Measurements from ENCODE around the gene ZDHHC13. TPM values are rescaled to one million over a fixed set of nuclear protein-coding genes. Genes with fewer than 3 reads are reported as not detected.

The ZDHHC13 gene
- polyA plus RNA-seq, 2 of the 4 experiments (the other 2 are of a cell fraction): 17.6 to 34.3 TPM

DNA sequence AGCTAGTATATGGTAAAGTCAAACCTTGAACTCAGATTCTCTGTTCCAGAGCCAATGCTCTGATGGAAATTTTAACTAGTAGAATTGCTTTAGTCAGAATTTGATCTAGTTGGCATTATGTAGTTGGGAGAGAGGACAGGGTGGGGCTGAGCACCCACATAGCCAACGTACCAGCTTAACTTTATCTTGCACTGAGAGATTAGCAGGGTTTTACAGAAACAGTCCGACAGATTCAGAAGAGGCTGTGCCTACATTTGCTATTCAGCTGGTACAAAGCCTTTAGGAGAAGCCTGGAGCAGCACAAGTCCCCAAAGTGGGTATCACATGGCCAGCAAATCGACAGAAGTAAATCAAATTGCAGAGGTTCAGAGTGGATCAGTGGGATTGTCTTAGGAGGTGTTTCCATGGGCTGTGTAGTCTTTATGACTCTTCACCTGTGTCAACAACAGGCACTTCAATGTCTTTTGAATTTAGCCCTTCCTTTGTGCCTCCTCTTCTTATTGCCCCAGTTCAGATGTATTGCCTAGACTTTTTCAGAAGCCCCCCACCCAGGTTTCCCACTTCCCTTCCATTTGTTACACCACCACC lies 92.1 kb downstream of the ZDHHC13 start:
- TF ChIP-seq HMGXB4 (CRISPR knock-in tag; IDR thresholded peaks at IDR 0.05; ENCODE audit: borderline replicate concordance) (no peak), SMC3 (IDR thresholded peaks at IDR 0.05) (no peak), CBX2 (IDR thresholded peaks at IDR 0.05; ENCODE audit: borderline replicate concordance, low read depth) (no peak), TP53 (CRISPR knock-in tag; IDR thresholded peaks at IDR 0.05) (no peak), JUNB (IDR thresholded peaks at IDR 0.05) (no peak), MAZ (IDR thresholded peaks at IDR 0.05; ENCODE audit: borderline replicate concordance, low read depth, low read length) (no peak), CHD4 (IDR thresholded peaks at IDR 0.05; ENCODE audit: borderline replicate concordance) (no peak), BHLHE40 (IDR thresholded peaks at IDR 0.05; ENCODE audit: low read depth, low read length) (no peak), HOXA7 (CRISPR knock-in tag; IDR thresholded peaks at IDR 0.05) (no peak), HOXB13 (CRISPR knock-in tag; IDR thresholded peaks at IDR 0.05; ENCODE audit: low read depth) (no peak), HOXB5 (CRISPR knock-in tag; IDR thresholded peaks at IDR 0.05) (no peak), EHMT2 (IDR thresholded peaks at IDR 0.05; ENCODE audit: low read depth) (no peak), GATA3 (IDR thresholded peaks at IDR 0.05; ENCODE audit: borderline replicate concordance) (no peak), POLR2AphosphoS2 (conservative IDR thresholded peaks at IDR 0.05; ENCODE audit: low read length) (no peak), RFX5 (IDR thresholded peaks at IDR 0.05) (no peak), TFCP2L1 (CRISPR knock-in tag; IDR thresholded peaks at IDR 0.05) (no peak)
- DNase-seq (ENCODE audit: low read depth in 1 of 2, low spot score in 1 of 2) (no peak), FAIRE-seq (no peak), ATAC-seq (no peak; a peak in 1 of 6 replicates)
- no peak overlapping the region for H3K27ac ChIP-seq
- ChIA-PET POLR2A (no interaction called here), CTCF (interaction anchor here (0.7 kb wide), 1 partner anchor 8 kb away, joined by 3 read pairs; no protein-coding TSS in a partner anchor)
- no peak overlapping the region for H3K4me3 ChIP-seq
- WGBS (ENCODE audit: missing lambda C conversion rate): 18% methylated on average over 3 of the region's 3 CpGs
- H3K9me3 ChIP-seq: no peaks in the 10 kb centered on the region
- H3K4me1 ChIP-seq: no peaks in the 10 kb centered on the region
- H3K4me2 ChIP-seq: no peak overlapping the region

GRCh38 chr11:19209617-19210370 lies 92.8 kb downstream of the ZDHHC13 start:
- 27% methylated on average over 4 of the region's 4 CpGs for WGBS (ENCODE audit: missing lambda C conversion rate)
- FAIRE-seq (no peak), ATAC-seq (no peak), DNase-seq (ENCODE audit: low read depth in 1 of 2, low spot score in 1 of 2) (no peak)
- POLR2A ChIA-PET: no interaction called here
- CTCF ChIA-PET: no interaction called here
- no peak overlapping the region for H3K4me3 ChIP-seq
- no peak overlapping the region for H3K4me2 ChIP-seq
- TF ChIP-seq MAFK (IDR thresholded peaks at IDR 0.05; ENCODE audit: partially characterized antibody) (no peak), HOXA7 (CRISPR knock-in tag; IDR thresholded peaks at IDR 0.05) (no peak)
- H3K27ac ChIP-seq: no peak overlapping the region
- H3K9me3 ChIP-seq: no peaks in the 10 kb centered on the region
- no peaks in the 10 kb centered on the region for H3K4me1 ChIP-seq

DNA sequence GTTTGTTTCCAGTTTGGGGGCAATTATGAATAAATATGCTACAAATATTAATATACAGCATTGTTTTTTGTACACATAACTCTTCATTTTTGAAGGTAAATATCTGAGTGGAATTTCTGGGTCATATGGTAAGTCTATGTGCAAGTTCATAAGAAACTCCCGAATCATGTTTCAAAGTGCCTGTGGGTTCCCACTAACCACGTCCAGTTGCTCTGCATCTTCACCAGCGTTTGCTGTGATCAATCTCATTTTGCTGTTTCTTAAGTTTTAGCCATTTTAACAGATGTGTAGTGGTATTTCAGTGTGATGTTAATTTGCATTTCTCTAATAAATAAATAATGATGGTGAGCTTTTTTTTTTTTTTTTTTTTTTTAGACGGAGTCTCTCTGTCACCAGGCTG lies 99.1 kb downstream of the ZDHHC13 start:
- ATAC-seq: no peak
- Histone ChIP-seq H3K4me2 (no peak overlapping the region), H3K4me3 (no peak overlapping the region), H3K9me3 (no peaks in the 10 kb centered on the region), H3K27ac (no peak overlapping the region), H3K4me1 (no peaks in the 10 kb centered on the region)
- ChIA-PET CTCF (no interaction called here), POLR2A (no interaction called here)
- no peak for DNase-seq (ENCODE audit: low read depth in 1 of 2, low spot score in 1 of 2)
- WGBS (ENCODE audit: missing lambda C conversion rate): 53% methylated on average over 4 of the region's 4 CpGs
- FAIRE-seq: no peak
- TF ChIP-seq HMGXB4 (CRISPR knock-in tag; IDR thresholded peaks at IDR 0.05; ENCODE audit: borderline replicate concordance): no peak
- TF ChIP-seq RNF2 (IDR thresholded peaks at IDR 0.05; ENCODE audit: borderline replicate concordance, low read depth): no peak
